HCT116 (cell line): ENCODE measurements around the gene METTL13. TPM values are rescaled to one million over a fixed set of nuclear protein-coding genes. Genes with fewer than 3 reads are reported as not detected.

Experiments used
- ATAC-seq: fragments of 200-7000 bp; cut with Tn5 transposase; 2 replicates; pipeline ENCODE4 v1.9.1; 2020; ENCODE audit warnings: mild to moderate bottlenecking, moderate library complexity
- BruUV-seq: library from RNA; stranded (reverse); fragments of 400-500 nt; replicated peaks from 2 replicates; lab custom pipeline; 2021; lab: Mats Ljungman, UMichigan
- CTCF ChIA-PET: fragments of 300-600 bp; sonication (Branson Sonifier 250); formaldehyde crosslinking; loops from one replicate; lab custom pipeline; 2021; ENCODE audit warnings: antibody characterized with exemption; lab: Charles Lee
- POLR2A ChIA-PET: fragments of 300-600, 350-600 bp; sonication (Branson Sonifier 250); formaldehyde crosslinking; loops from one replicate; lab custom pipeline; 2021; ENCODE audit warnings: antibody characterized with exemption; lab: Charles Lee
- RAD21 ChIA-PET, 2 experiments: fragments of 300-600 bp; sonication (Branson Sonifier 250); formaldehyde crosslinking; loops; one replicate each; lab custom pipeline; 2023; ENCODE audit warnings: low total read pairs in 2 of 2; ENCODE audit not compliant: uncharacterized antibody in 2 of 2, unreplicated experiment in 2 of 2, low non-redundant PET in 1 of 2; lab: Charles Lee
- DNase-seq: peaks from one replicate; pipeline ENCODE4 v3.0.0-alpha.2; 2010; ENCODE audit warnings: low read depth, low spot score
- H2AFZ ChIP-seq: fragments of 200-600 bp; shearing (Covaris generic), sonication (generic); 2 replicates; pipeline ENCODE4 v1.6.1; 2017; ENCODE audit warnings: low read depth, mixed run types, mixed read lengths, antibody characterized with exemption, low read length; ENCODE audit not compliant: poor library complexity, severe bottlenecking
- H3K27ac ChIP-seq: 2 replicates; pipeline ENCODE4 v1.5.1; 2012; ENCODE audit warnings: low read depth, low read length
- H3K27me3 ChIP-seq: fragments of 200-600 bp; sonication (generic); 2 replicates; pipeline ENCODE4 v1.6.1; 2016; ENCODE audit warnings: mixed run types, low read length, mixed read lengths; ENCODE audit not compliant: insufficient read depth
- H3K36me3 ChIP-seq, 2 experiments: fragments of 200-500 bp in 1 of 2; fragments of 200-600 bp in 1 of 2; sonication (Bioruptor generic) in 1 of 2; sonication (generic) in 1 of 2; 2 replicates each; pipeline versions ENCODE4 v1.5.1 to v1.6.1; 2014 to 2016; ENCODE audit warnings: low read length in 2 of 2, inconsistent platforms in 1 of 2, mixed read lengths in 1 of 2, mixed run types in 1 of 2; ENCODE audit not compliant: insufficient read depth in 2 of 2, control insufficient read depth in 1 of 2
- H3K4me1 ChIP-seq, 2 experiments: fragments of 200-600 bp in 1 of 2; sonication (generic) in 1 of 2; 2 replicates each; pipeline versions ENCODE4 v1.5.1 to v1.6.1; 2012 to 2017; ENCODE audit warnings: low read length in 2 of 2, inconsistent platforms in 1 of 2, mild to moderate bottlenecking in 1 of 2, mixed read lengths in 1 of 2, mixed run types in 1 of 2, moderate library complexity in 1 of 2; ENCODE audit not compliant: insufficient read depth in 2 of 2, control insufficient read depth in 1 of 2
- H3K4me2 ChIP-seq: fragments of 200-600 bp; sonication (generic); 2 replicates; pipeline ENCODE4 v1.6.1; 2017; ENCODE audit warnings: mixed run types, low read length, mixed read lengths
- H3K4me3 ChIP-seq, 2 experiments: fragments of 200-600 bp in 1 of 2; sonication (generic) in 1 of 2; replicated peaks in 1 of 2; 2 replicates each; pipeline ENCODE4 v1.5.1; 2011 to 2016; ENCODE audit warnings: low read length in 2 of 2, control low read depth in 1 of 2, low read depth in 1 of 2, mild to moderate bottlenecking in 1 of 2, mixed read lengths in 1 of 2, mixed run types in 1 of 2
- H3K79me2 ChIP-seq: fragments of 200-600 bp; sonication (generic); 2 replicates; pipeline ENCODE4 v1.6.1; 2017; ENCODE audit warnings: mild to moderate bottlenecking, mixed run types, low read length, moderate library complexity, mixed read lengths; ENCODE audit not compliant: insufficient read depth
- H3K9ac ChIP-seq: fragments of 200-600 bp; sonication (generic); 2 replicates; pipeline ENCODE4 v1.6.1; 2016; ENCODE audit warnings: low read length, mixed read lengths
- H3K9me2 ChIP-seq: fragments of 200-600 bp; sonication (generic), shearing (Covaris generic); 2 replicates; pipeline ENCODE4 v1.6.1; 2017; ENCODE audit warnings: mixed run types, mild to moderate bottlenecking, moderate library complexity; ENCODE audit not compliant: insufficient read depth
- H3K9me3 ChIP-seq, 2 experiments: fragments of 200-500 bp in 1 of 2; fragments of 200-600 bp in 1 of 2; sonication (Bioruptor generic) in 1 of 2; sonication (generic) in 1 of 2; 2 replicates each; pipeline ENCODE4 v1.6.1; 2014 to 2017; ENCODE audit warnings: low read length in 2 of 2, mixed read lengths in 2 of 2, inconsistent platforms in 1 of 2, low read depth in 1 of 2, mild to moderate bottlenecking in 1 of 2, mixed run types in 1 of 2, moderate library complexity in 1 of 2; ENCODE audit not compliant: control insufficient read depth in 1 of 2, insufficient read depth in 1 of 2
- H4K20me1 ChIP-seq: fragments of 200-600 bp; sonication (generic), shearing (Covaris generic); 2 replicates; pipeline ENCODE4 v1.6.1; 2017; ENCODE audit warnings: mixed run types, mild to moderate bottlenecking, moderate library complexity; ENCODE audit not compliant: insufficient read depth
- CBX3 ChIP-seq: IDR thresholded peaks from 2 replicates; pipeline ENCODE4 v1.6.1; 2012; ENCODE audit warnings: low read depth
- CEBPB ChIP-seq: IDR thresholded peaks from 2 replicates; pipeline ENCODE4 v1.6.1; 2012; ENCODE audit warnings: low read depth
- EGR1 ChIP-seq: IDR thresholded peaks from 2 replicates; pipeline ENCODE4 v1.6.1; 2012; ENCODE audit warnings: low read depth
- ELF1 ChIP-seq: IDR thresholded peaks from 2 replicates; pipeline ENCODE4 v1.6.1; 2012; ENCODE audit warnings: low read depth, borderline replicate concordance
- EZH2 ChIP-seq: fragments of 200-600 bp; sonication (generic); IDR thresholded peaks from 2 replicates; pipeline ENCODE4 v1.6.1; 2017; ENCODE audit warnings: antibody characterized with exemption, mixed run types
- FOSL1 ChIP-seq: IDR thresholded peaks from 2 replicates; pipeline ENCODE4 v1.6.1; 2012; ENCODE audit warnings: low read depth
- JUND ChIP-seq: IDR thresholded peaks from 2 replicates; pipeline ENCODE4 v1.6.1; 2012
- POLR2A ChIP-seq: IDR thresholded peaks from 2 replicates; pipeline ENCODE4 v1.7.0; 2011; ENCODE audit warnings: borderline replicate concordance; ENCODE audit not compliant: insufficient read depth, insufficient read length; ENCODE audit errors: extremely low read depth
- POLR2AphosphoS5 ChIP-seq: IDR thresholded peaks from 2 replicates; pipeline ENCODE4 v1.6.1; 2011; ENCODE audit warnings: mild to moderate bottlenecking, low read depth, low read length, moderate library complexity
- RAD21 ChIP-seq: IDR thresholded peaks from 2 replicates; pipeline ENCODE4 v1.6.1; 2012; ENCODE audit warnings: low read depth, mild to moderate bottlenecking
- REST ChIP-seq: IDR thresholded peaks from 2 replicates; pipeline ENCODE4 v1.6.1; 2012; ENCODE audit warnings: low read depth
- SIN3A ChIP-seq: IDR thresholded peaks from 2 replicates; pipeline ENCODE4 v1.6.1; 2012; ENCODE audit warnings: low read depth
- SP1 ChIP-seq: IDR thresholded peaks from 2 replicates; pipeline ENCODE4 v1.6.1; 2012; ENCODE audit warnings: low read depth
- SRF ChIP-seq: IDR thresholded peaks from 2 replicates; pipeline ENCODE4 v1.6.1; 2012; ENCODE audit warnings: low read depth
- TCF7L2 ChIP-seq: IDR thresholded peaks from 2 replicates; pipeline ENCODE4 v1.7.0; 2011; ENCODE audit warnings: borderline replicate concordance, inconsistent platforms; ENCODE audit not compliant: insufficient read depth, insufficient read length; ENCODE audit errors: extremely low read depth
- YY1 ChIP-seq: IDR thresholded peaks from 2 replicates; pipeline ENCODE4 v1.6.1; 2011; ENCODE audit warnings: low read length, low read depth, moderate library complexity, mild to moderate bottlenecking; ENCODE audit not compliant: insufficient replicate concordance; ENCODE audit errors: extremely low read depth
- ZFX ChIP-seq: fragments of 450-650 bp; IDR thresholded peaks from 2 replicates; pipeline ENCODE4 v1.6.1; 2017
- ZNF274 ChIP-seq: fragments of 200-500 bp; sonication (Bioruptor generic); IDR thresholded peaks from 2 replicates; pipeline ENCODE4 v1.6.1; 2014; ENCODE audit warnings: mild to moderate bottlenecking, low read depth, low read length, inconsistent platforms
- intact Hi-C: fragments of 100-400 bp; cut with micrococcal nuclease; formaldehyde crosslinking; loops from 2 replicates; pipeline ENCODE4 v1.10.0; 2022
- total RNA-seq: library from RNA; stranded (reverse); gene quantifications from one replicate; pipeline ENCODE4 v1.2.1, GENCODE V29; 2021; ENCODE audit not compliant: unreplicated experiment

METTL13 gene
- total RNA-seq, 1 experiment from 2014 or later = 33.9 TPM

GRCh38 chr1:171794085-171794484, 12.6 kb downstream of the METTL13 start (continued):
- TF ChIP-seq REST (no peak), CEBPB (no peak), FOSL1 (no peak), JUND (no peak), POLR2AphosphoS5 (no peak), ELF1 (no peak), EZH2 (no peak), ZNF274 (no peak)

GRCh38 chr1:171796592-171796991, 15.1 kb downstream of the METTL13 start:
- BruUV-seq = no TSS peak
- RAD21 ChIA-PET = no interaction called here
- TF ChIP-seq EZH2 = no peak
- no peak for TF ChIP-seq SIN3A
- TF ChIP-seq EGR1 = no peak
- no peak for TF ChIP-seq ELF1
- TF ChIP-seq YY1 = no peak
- TF ChIP-seq SRF = no peak
- no peak for TF ChIP-seq SP1
- TF ChIP-seq REST = no peak
- TF ChIP-seq TCF7L2 = no peak
- no peak for TF ChIP-seq ZNF274
- TF ChIP-seq ZFX = no peak
- TF ChIP-seq POLR2A = no peak
- no peak for TF ChIP-seq RAD21
- no peak for TF ChIP-seq CBX3

More at GRCh38 chr1:171796592-171796991, 15.1 kb downstream of the METTL13 start:
- Histone ChIP-seq H3K79me2 (peaks cover 10% of the 10 kb centered on the region; the same call in 1 of the 2 replicates), H3K4me1 (peaks cover 0 to 11% of the 10 kb centered on the region in 2 experiments; a peak in 2 of 4 replicates), H3K27me3 (no peaks in the 10 kb centered on the region), H3K9me3 (no peaks in the 10 kb centered on the region), H3K36me3 (peaks cover 21 to 39% of the 10 kb centered on the region in 2 experiments; a peak in 3 of 4 replicates), H3K9ac (no peak overlapping the region), H2AFZ (no peak overlapping the region), H3K4me2 (no peak overlapping the region), H4K20me1 (no peaks in the 10 kb centered on the region), H3K27ac (no peak overlapping the region), H3K9me2 (no peaks in the 10 kb centered on the region), H3K4me3 (no peak overlapping the region)
- POLR2A ChIA-PET = no interaction called here
- DNase-seq (no peak), ATAC-seq (no peak)
- intact Hi-C loops = no loop called here
- CTCF ChIA-PET = interaction anchor here (1.4 kb wide), 1 partner anchor 189 kb away, joined by 3 read pairs; no protein-coding TSS in a partner anchor
